DOHH2 (cell line): ENCODE results near the gene KLK7.

Experiments
- CTCF ChIP-seq: fragments of 200-600 bp; sonication (generic); IDR thresholded peaks from one replicate; pipeline ENCODE4 v1.5.1; 2014; ENCODE audit warnings: antibody characterized with exemption, mild to moderate bottlenecking, low read depth, low read length; ENCODE audit not compliant: poor library complexity, severe bottlenecking
- EZH2phosphoT487 ChIP-seq: fragments of 200-600 bp; sonication (generic); IDR thresholded peaks from 2 replicates; pipeline ENCODE4 v1.6.1; 2017; ENCODE audit warnings: borderline replicate concordance, mild to moderate bottlenecking, antibody characterized with exemption, low read length, moderate library complexity, mixed read lengths

DNA sequence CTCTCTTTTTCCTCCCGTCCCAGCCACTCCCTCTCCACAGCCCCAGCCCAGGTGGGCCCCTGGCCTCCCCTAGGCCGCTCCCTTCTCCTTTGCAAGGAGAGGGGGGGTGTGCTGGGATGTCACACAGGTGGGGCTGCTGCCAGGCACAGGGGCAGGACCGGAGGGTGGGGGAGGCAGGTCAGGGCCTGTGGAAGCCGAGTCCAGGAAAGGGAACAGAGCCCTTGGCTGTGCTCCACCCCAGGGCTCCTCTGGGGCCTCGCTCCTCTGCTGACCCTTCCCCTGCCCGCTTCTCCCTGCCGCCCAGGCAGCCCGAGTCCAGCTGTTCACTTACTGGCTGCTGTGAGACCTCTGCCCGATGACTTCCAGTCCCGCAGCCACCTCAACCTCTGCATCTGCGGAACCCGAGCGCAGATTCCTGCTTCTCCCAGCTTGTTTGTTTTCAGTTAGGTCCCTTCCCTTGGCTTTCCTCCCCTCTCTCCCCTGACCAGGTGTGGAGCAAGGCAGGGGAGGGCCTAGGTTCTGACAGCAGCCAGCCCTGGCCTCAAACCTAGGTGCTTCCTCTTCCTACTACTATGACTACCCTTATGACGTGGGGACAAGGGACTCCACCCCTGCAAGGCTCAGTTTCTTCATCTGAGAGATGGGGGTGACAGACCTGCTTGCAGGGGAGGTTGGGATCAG is 43.5 kb upstream of the KLK7 start:
- TF ChIP-seq CTCF (no peak), EZH2phosphoT487 (no peak)
